Esophagus muscularis mucosa (tissue), 4 donors: ENCODE data around the gene SH3PXD2A. TPM values are rescaled to one million over a fixed set of nuclear protein-coding genes. Genes with fewer than 3 reads are reported as not detected.

ENCODE experiments used
- DNase-seq: peaks from one replicate; pipeline ENCODE4 v3.0.0-alpha.2; 2017; ENCODE audit errors: extremely low spot score
- H3K27ac ChIP-seq, 4 donors: fragments of 200-600 bp; sonication (generic); replicated peaks in 1 of 4; 1 replicate in 3 of 4; 2 replicates in 1 of 4; pipeline ENCODE4 v1.5.1; 2016 to 2019; ENCODE audit warnings: mild to moderate bottlenecking in 1 of 4
- H3K27me3 ChIP-seq, 4 donors: fragments of 200-600 bp; sonication (generic); one replicate each; pipeline versions ENCODE4 v1.5.1 to v1.6.0; 2016 to 2019
- H3K36me3 ChIP-seq, 4 donors: fragments of 200-600 bp; sonication (generic); one replicate each; pipeline ENCODE4 v1.5.1; 2016 to 2019
- H3K4me1 ChIP-seq, 4 donors: fragments of 200-600 bp; sonication (generic); one replicate each; pipeline ENCODE4 v1.5.1; 2016 to 2019
- H3K4me3 ChIP-seq, 4 donors: fragments of 200-600 bp; sonication (generic); 1 replicate in 2 of 4; 2 replicates in 2 of 4; pipeline ENCODE4 v1.5.1; 2016 to 2019; ENCODE audit warnings: mild to moderate bottlenecking in 4 of 4, moderate library complexity in 1 of 4
- H3K9me3 ChIP-seq, 4 donors: fragments of 200-600 bp; sonication (generic); 1 replicate in 3 of 4; 2 replicates in 1 of 4; pipeline ENCODE4 v1.5.1; 2016 to 2019
- EP300 ChIP-seq: sonication (generic); formaldehyde crosslinking; IDR thresholded peaks from one replicate; pipeline ENCODE4 v1.6.1; 2017; ENCODE audit warnings: antibody characterized with exemption
- POLR2A ChIP-seq: fragments of 450-650 bp; IDR thresholded peaks from one replicate; pipeline ENCODE4 v1.6.1; 2017; ENCODE audit warnings: antibody characterized with exemption, moderate library complexity, mild to moderate bottlenecking, low read depth
- POLR2AphosphoS5 ChIP-seq, 2 donors: sonication (generic); formaldehyde crosslinking; IDR thresholded peaks; one replicate each; pipeline ENCODE4 v1.6.1; 2017; ENCODE audit warnings: antibody characterized with exemption in 2 of 2
- WGBS: methylation state at CpG from one replicate; pipeline ENCODE4 v1.1.5; 2018; 5-methylcytosine and 5-hydroxymethylcytosine counted together
- intact Hi-C: fragments of 100-400 bp; cut with DNase I; formaldehyde crosslinking; loops from one replicate; pipeline ENCODE4 v1.15.1; 2023
- total RNA-seq, 4 donors: library from RNA; depleted of rRNA; stranded (reverse); fragments of >200 nt; gene quantifications; one replicate each; pipeline versions ENCODE4 v1.1.0 to v1.2.1, GENCODE V29; 2016
- TF ChIP-seq, protein P1 (sequence below), 3 experiments: fragments of 200-600 bp in 2 of 3; fragments of 450-650 bp in 1 of 3; sonication (generic) in 2 of 3; IDR thresholded peaks; one replicate each; pipeline ENCODE4 v1.5.1; 2017 to 2019; ENCODE audit warnings: antibody characterized with exemption in 3 of 3, mild to moderate bottlenecking in 2 of 3, moderate library complexity in 1 of 3

SH3PXD2A gene
- total RNA-seq, 4 donors from 2014 or later = 30.5 to 69.3 (median 40.0) TPM

- peaks cover 25 to 61% (median 54%) of the 10 kb centered on the region in 4 donors for H3K36me3 ChIP-seq
- intact Hi-C loops = loop anchor here (10.0 kb wide), 1 partner anchor 254 kb away; the partner anchor contains the start of gene SH3PXD2A
- H3K27ac ChIP-seq = peak overlapping the region in 1 of 4 donors; percentile 22
- H3K27me3 ChIP-seq = no peaks in the 10 kb centered on the region
- no peaks in the 10 kb centered on the region for H3K9me3 ChIP-seq
- no peak for DNase-seq
- H3K4me1 ChIP-seq = peaks cover 9 to 50% (median 29%) of the 10 kb centered on the region in 4 donors
- H3K4me3 ChIP-seq = no peak overlapping the region
- TF ChIP-seq, protein P1, sequence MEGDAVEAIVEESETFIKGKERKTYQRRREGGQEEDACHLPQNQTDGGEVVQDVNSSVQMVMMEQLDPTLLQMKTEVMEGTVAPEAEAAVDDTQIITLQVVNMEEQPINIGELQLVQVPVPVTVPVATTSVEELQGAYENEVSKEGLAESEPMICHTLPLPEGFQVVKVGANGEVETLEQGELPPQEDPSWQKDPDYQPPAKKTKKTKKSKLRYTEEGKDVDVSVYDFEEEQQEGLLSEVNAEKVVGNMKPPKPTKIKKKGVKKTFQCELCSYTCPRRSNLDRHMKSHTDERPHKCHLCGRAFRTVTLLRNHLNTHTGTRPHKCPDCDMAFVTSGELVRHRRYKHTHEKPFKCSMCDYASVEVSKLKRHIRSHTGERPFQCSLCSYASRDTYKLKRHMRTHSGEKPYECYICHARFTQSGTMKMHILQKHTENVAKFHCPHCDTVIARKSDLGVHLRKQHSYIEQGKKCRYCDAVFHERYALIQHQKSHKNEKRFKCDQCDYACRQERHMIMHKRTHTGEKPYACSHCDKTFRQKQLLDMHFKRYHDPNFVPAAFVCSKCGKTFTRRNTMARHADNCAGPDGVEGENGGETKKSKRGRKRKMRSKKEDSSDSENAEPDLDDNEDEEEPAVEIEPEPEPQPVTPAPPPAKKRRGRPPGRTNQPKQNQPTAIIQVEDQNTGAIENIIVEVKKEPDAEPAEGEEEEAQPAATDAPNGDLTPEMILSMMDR (IDR thresholded peaks at IDR 0.05) = no peak
- TF ChIP-seq POLR2AphosphoS5 (IDR thresholded peaks at IDR 0.05) = no peak
- TF ChIP-seq POLR2A = no peak
- TF ChIP-seq EP300 = no peak
- 62% methylated on average over 5 of the region's 7 CpGs for WGBS
Observed at GRCh38 chr10:103600956-103601569, 254.3 kb downstream of the SH3PXD2A start.

- TF ChIP-seq POLR2AphosphoS5 (IDR thresholded peaks at IDR 0.05) (no peak), EP300 (no peak), POLR2A (no peak)
- TF ChIP-seq, protein P1 (IDR thresholded peaks at IDR 0.05) = no peak
- no peaks in the 10 kb centered on the region for H3K27me3 ChIP-seq
- peaks cover 10 to 44% (median 26%) of the 10 kb centered on the region in 4 donors for H3K4me1 ChIP-seq
- intact Hi-C loops = loop anchor here (10.0 kb wide), 1 partner anchor 254 kb away; the partner anchor contains the start of gene SH3PXD2A
- peak overlapping the region in 2 of 4 donors; percentile 5 to 32 for H3K27ac ChIP-seq
- WGBS = 93% methylated on average over 3 of the region's 6 CpGs
- no peak overlapping the region for H3K4me3 ChIP-seq
- DNase-seq = no peak
- peaks cover 25 to 59% (median 52%) of the 10 kb centered on the region in 4 donors for H3K36me3 ChIP-seq
- H3K9me3 ChIP-seq = no peaks in the 10 kb centered on the region
Observed at GRCh38 chr10:103600325-103600724, 255.1 kb downstream of the SH3PXD2A start.

GRCh38 chr10:103599907-103600306, 255.5 kb downstream of the SH3PXD2A start:
- peaks cover 25 to 55% (median 48%) of the 10 kb centered on the region in 4 donors for H3K36me3 ChIP-seq
- 92% methylated on average over 4 of the region's 6 CpGs for WGBS
- peaks cover 10 to 41% (median 25%) of the 10 kb centered on the region in 4 donors for H3K4me1 ChIP-seq
- no peaks in the 10 kb centered on the region for H3K9me3 ChIP-seq
- no peak for DNase-seq
- TF ChIP-seq POLR2A = no peak
- TF ChIP-seq, protein P1 (IDR thresholded peaks at IDR 0.05) = no peak
- TF ChIP-seq POLR2AphosphoS5 (IDR thresholded peaks at IDR 0.05) = no peak
- no peak for TF ChIP-seq EP300
- H3K4me3 ChIP-seq = no peak overlapping the region
- peak overlapping the region in 1 of 4 donors; percentile 32 for H3K27ac ChIP-seq
- intact Hi-C loops = loop anchor here (2.0 to 10.0 kb wide), 2 partner anchors 87 to 255 kb away; partner anchors contain the start of gene SH3PXD2A
- H3K27me3 ChIP-seq = no peaks in the 10 kb centered on the region

DNA sequence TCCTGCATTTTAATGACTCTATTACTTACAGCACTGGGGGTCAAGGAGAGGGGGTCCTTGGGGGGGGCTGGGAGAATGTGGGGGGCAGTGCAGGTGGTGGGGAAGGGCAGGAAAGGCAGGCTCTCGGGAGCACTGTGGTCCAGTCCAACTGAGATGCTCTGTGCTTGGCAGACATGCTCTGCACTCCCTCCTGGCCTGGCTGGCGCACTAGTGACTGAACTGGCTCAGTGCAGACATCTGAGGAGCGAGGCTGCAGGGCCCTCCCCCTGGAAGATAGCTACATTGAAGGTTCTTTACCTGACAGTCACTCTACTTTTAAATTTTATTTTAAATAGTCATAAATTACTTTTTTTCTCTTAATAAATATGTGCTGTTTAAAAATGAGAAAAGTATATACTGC, 256.2 kb downstream of the SH3PXD2A start:
- Histone ChIP-seq H3K27me3 (no peaks in the 10 kb centered on the region), H3K9me3 (no peaks in the 10 kb centered on the region), H3K36me3 (peaks cover 24 to 48% (median 44%) of the 10 kb centered on the region in 4 donors), H3K4me3 (no peak overlapping the region), H3K27ac (peak overlapping the region in 1 of 4 donors; percentile 11), H3K4me1 (peaks cover 10 to 41% (median 25%) of the 10 kb centered on the region in 4 donors)
- WGBS = 64% methylated on average over 2 of the region's 3 CpGs
- intact Hi-C loops = loop anchor here (2.0 kb wide), 1 partner anchor 88 kb away; no protein-coding TSS in a partner anchor
- TF ChIP-seq POLR2AphosphoS5 (IDR thresholded peaks at IDR 0.05) = no peak
- no peak for DNase-seq

GRCh38 chr10:103598654-103599115, 256.7 kb downstream of the SH3PXD2A start:
- WGBS = 40% methylated on average over 7 of the region's 7 CpGs
- Histone ChIP-seq H3K27me3 (no peaks in the 10 kb centered on the region), H3K4me1 (peaks cover 10 to 41% (median 25%) of the 10 kb centered on the region in 4 donors), H3K36me3 (peaks cover 20 to 42% (median 38%) of the 10 kb centered on the region in 4 donors), H3K27ac (peak overlapping the region in 1 of 4 donors; percentile 4), H3K4me3 (no peak overlapping the region), H3K9me3 (no peaks in the 10 kb centered on the region)
- DNase-seq = no peak
- TF ChIP-seq, protein P1 (IDR thresholded peaks at IDR 0.05) = peak; percentile 64 to 69 (median 65)
- no peak for TF ChIP-seq EP300
- TF ChIP-seq POLR2AphosphoS5 (IDR thresholded peaks at IDR 0.05) = peak; percentile 5 to 20
- TF ChIP-seq POLR2A = no peak
- intact Hi-C loops = loop anchor here (2.0 kb wide), 1 partner anchor 88 kb away; no protein-coding TSS in a partner anchor
